ENCODE results near the gene CREG2. TPM values are rescaled to one million over a fixed set of nuclear protein-coding genes. Genes with fewer than 3 reads are reported as not detected.

CREG2 gene
- total and polyA plus RNA-seq, 10 donors, result 0.17 TPM; not detected in 9

- intact Hi-C loops (cut with DNase I; ENCODE audit: low total_unique reads), result loop anchor here (5.0 kb wide), 1 partner anchor 1028 kb away; no protein-coding TSS in a partner anchor
- H3K36me3 ChIP-seq, result no peaks in the 10 kb centered on the region
- H3K27ac ChIP-seq, result no peak overlapping the region
- DNase-seq, result no peak
- peaks cover 0 to 9% (median 2%) of the 10 kb centered on the region in 8 donors for H3K9me3 ChIP-seq
- no peak for TF ChIP-seq POLR2AphosphoS5 (IDR thresholded peaks at IDR 0.05)
- TF ChIP-seq POLR2A (IDR thresholded peaks at IDR 0.05), result no peak
- TF ChIP-seq CTCF (IDR thresholded peaks at IDR 0.05 in 8 of 11, conservative IDR thresholded peaks at IDR 0.05 in 3 of 11), result peak; percentile 42 to 82 (median 73)
- 87 to 91% (median 89%) methylated on average over 10 of the region's 10 CpGs for WGBS, 5 donors
- H3K4me3 ChIP-seq, result no peak overlapping the region
- H3K4me1 ChIP-seq, result no peaks in the 10 kb centered on the region
- H3K27me3 ChIP-seq (replicated peaks in 1 of 7), result no peaks in the 10 kb centered on the region
These were observed 31.9 kb upstream of the CREG2 start for GRCh38 chr2:101419096-101419663.

- WGBS, 5 donors, result 70 to 85% (median 75%) methylated on average over 12 of the region's 12 CpGs
- intact Hi-C loops (cut with DNase I; ENCODE audit: low total_unique reads), result loop anchor here (5.0 kb wide), 1 partner anchor 1029 kb away; no protein-coding TSS in a partner anchor
These were observed 31.3 kb upstream of the CREG2 start for GRCh38 chr2:101418460-101419095.

GRCh38 chr2:101416609-101417008 is 29.3 kb upstream of the CREG2 start:
- Histone ChIP-seq H3K4me1 (no peaks in the 10 kb centered on the region), H3K9me3 (peaks cover 0 to 9% (median 2%) of the 10 kb centered on the region in 8 donors), H3K27ac (no peak overlapping the region), H3K4me3 (no peak overlapping the region), H3K36me3 (no peaks in the 10 kb centered on the region), H3K27me3 (replicated peaks in 1 of 7) (no peaks in the 10 kb centered on the region)
- intact Hi-C loops (cut with DNase I; ENCODE audit: low total_unique reads), result loop anchor here (5.0 kb wide), 1 partner anchor 1031 kb away; no protein-coding TSS in a partner anchor
- 69 to 84% (median 74%) methylated on average over 5 of the region's 5 CpGs for WGBS, 5 donors
- DNase-seq, result no peak
- TF ChIP-seq CTCF (IDR thresholded peaks at IDR 0.05 in 8 of 11, conservative IDR thresholded peaks at IDR 0.05 in 3 of 11), result no peak
- TF ChIP-seq POLR2AphosphoS5 (IDR thresholded peaks at IDR 0.05), result no peak
- no peak for TF ChIP-seq POLR2A (IDR thresholded peaks at IDR 0.05)

More at GRCh38 chr2:101418460-101419095, 31.3 kb upstream of the CREG2 start:
- peaks cover 0 to 9% (median 2%) of the 10 kb centered on the region in 8 donors for H3K9me3 ChIP-seq
- H3K36me3 ChIP-seq, result no peaks in the 10 kb centered on the region
- no peak overlapping the region for H3K4me3 ChIP-seq
- no peaks in the 10 kb centered on the region for H3K27me3 ChIP-seq (replicated peaks in 1 of 7)
- TF ChIP-seq CTCF (IDR thresholded peaks at IDR 0.05 in 8 of 11, conservative IDR thresholded peaks at IDR 0.05 in 3 of 11) (no peak), POLR2A (IDR thresholded peaks at IDR 0.05) (no peak), POLR2AphosphoS5 (IDR thresholded peaks at IDR 0.05) (no peak)
- H3K27ac ChIP-seq, result no peak overlapping the region
- H3K4me1 ChIP-seq, result no peaks in the 10 kb centered on the region
- DNase-seq, result no peak

GRCh38 chr2:101415884-101416283 is 28.6 kb upstream of the CREG2 start:
- intact Hi-C loops (cut with DNase I; ENCODE audit: low total_unique reads), result loop anchor here (5.0 kb wide), 1 partner anchor 1031 kb away; no protein-coding TSS in a partner anchor
- Histone ChIP-seq H3K4me1 (no peaks in the 10 kb centered on the region), H3K36me3 (no peaks in the 10 kb centered on the region), H3K27ac (no peak overlapping the region), H3K4me3 (no peak overlapping the region), H3K9me3 (peaks cover 0 to 9% (median 2%) of the 10 kb centered on the region in 8 donors), H3K27me3 (replicated peaks in 1 of 7) (no peaks in the 10 kb centered on the region)
- no peak for DNase-seq
- 88 to 96% (median 92%) methylated on average over 3 of the region's 3 CpGs for WGBS, 5 donors
- TF ChIP-seq POLR2AphosphoS5 (IDR thresholded peaks at IDR 0.05) (no peak), POLR2A (IDR thresholded peaks at IDR 0.05) (no peak), CTCF (IDR thresholded peaks at IDR 0.05 in 8 of 11, conservative IDR thresholded peaks at IDR 0.05 in 3 of 11) (no peak)

All from spleen (tissue), 11 donors.